K562 (cell line): Measurements from ENCODE around the gene IFI27L2. TPM values are rescaled to one million over a fixed set of nuclear protein-coding genes. Genes with fewer than 3 reads are reported as not detected.

Source experiments
- EWSR1 ChIP-seq: fragments of 450-650 bp; IDR thresholded peaks from 2 replicates; pipeline ENCODE4 v1.6.1; 2018; ENCODE audit warnings: borderline replicate concordance, mild to moderate bottlenecking, low read depth, moderate library complexity; ENCODE audit not compliant: partially characterized antibody
- FOSL1 ChIP-seq: fragments of 200-800 bp; sonication (Bioruptor generic); conservative IDR thresholded peaks from 2 replicates; pipeline ENCODE4 v1.6.1; 2016; ENCODE audit warnings: missing genetic modification characterization, missing compliant biosample characterization
- HIVEP1 ChIP-seq: fragments of 250-450 bp; sonication (Bioruptor Pico); IDR thresholded peaks from 2 replicates; pipeline ENCODE4 v1.4.0; 2020; ENCODE audit warnings: mild to moderate bottlenecking
- HNRNPUL1 ChIP-seq: fragments of 200-400 bp; formaldehyde crosslinking; IDR thresholded peaks from 2 replicates; pipeline ENCODE4 v1.6.1; 2017; ENCODE audit warnings: low read length
- IRF1 ChIP-seq: sonication (generic); formaldehyde crosslinking; IDR thresholded peaks from 2 replicates; pipeline ENCODE4 v1.8.0; 2022; ENCODE audit warnings: missing genetic modification reagents, mild to moderate bottlenecking, borderline replicate concordance
- LARP7 ChIP-seq: fragments of 450-650 bp; IDR thresholded peaks from 2 replicates; pipeline ENCODE4 v1.6.1; 2016
- MAFK ChIP-seq: IDR thresholded peaks from 2 replicates; pipeline ENCODE4 v1.6.1; 2011; ENCODE audit warnings: low read length, improper control_type of control experiment
- NCOR1 ChIP-seq: fragments of 450-650 bp; IDR thresholded peaks from 2 replicates; pipeline ENCODE4 v1.6.1; 2016; ENCODE audit warnings: mild to moderate bottlenecking, moderate library complexity
- SRSF1 ChIP-seq: fragments of 200-400 bp; formaldehyde crosslinking; IDR thresholded peaks from 2 replicates; pipeline ENCODE4 v1.6.1; 2017; ENCODE audit warnings: mild to moderate bottlenecking, low read depth, low read length, moderate library complexity
- STAT5B ChIP-seq: fragments of 250-450 bp; sonication (Bioruptor Pico); IDR thresholded peaks from 2 replicates; pipeline ENCODE4 v1.8.0; 2021; ENCODE audit warnings: mild to moderate bottlenecking, inconsistent platforms
- TAF7 ChIP-seq: fragments of 450-650 bp; IDR thresholded peaks from 2 replicates; pipeline ENCODE4 v1.6.1; 2016; ENCODE audit warnings: missing genetic modification characterization, missing compliant biosample characterization
- TEAD1 ChIP-seq, 2 experiments: fragments of 450-650 bp in 1 of 2; sonication (generic) in 1 of 2; formaldehyde crosslinking; IDR thresholded peaks; 2 replicates each; pipeline versions ENCODE4 v1.4.0 to v1.8.0; 2020 to 2022; ENCODE audit warnings: mild to moderate bottlenecking in 2 of 2, missing genetic modification reagents in 1 of 2
- ZBTB2 ChIP-seq: fragments of 450-650 bp; IDR thresholded peaks from 2 replicates; pipeline ENCODE4 v1.6.1; 2016; ENCODE audit warnings: antibody characterized with exemption
- ZBTB26 ChIP-seq: fragments of 450-650 bp; formaldehyde crosslinking; IDR thresholded peaks from 2 replicates; pipeline ENCODE4 v1.4.0; 2022; ENCODE audit warnings: missing genetic modification characterization
- ZBTB43 ChIP-seq: sonication (generic); formaldehyde crosslinking; IDR thresholded peaks from 2 replicates; pipeline ENCODE4 v1.8.0; 2023; ENCODE audit warnings: mild to moderate bottlenecking, missing genetic modification reagents
- ZKSCAN1 ChIP-seq: fragments of 150-350 bp; IDR thresholded peaks from 2 replicates; pipeline ENCODE4 v1.6.1; 2016; ENCODE audit warnings: low read depth, low read length
- ZNF253 ChIP-seq: fragments of 250-450 bp; sonication (Bioruptor Pico); conservative IDR thresholded peaks from 2 replicates; pipeline ENCODE4 v1.6.1; 2021; ENCODE audit warnings: mild to moderate bottlenecking
- ZNF395 ChIP-seq: fragments of 200-800 bp; sonication (Bioruptor generic); IDR thresholded peaks from 2 replicates; pipeline ENCODE4 v1.6.1; 2017; ENCODE audit warnings: missing genetic modification characterization, missing compliant biosample characterization
- ZNF444 ChIP-seq: fragments of 250-450 bp; sonication (Bioruptor Pico); IDR thresholded peaks from 2 replicates; pipeline ENCODE4 v1.4.0; 2020; ENCODE audit warnings: mild to moderate bottlenecking, moderate library complexity
- ZNF584 ChIP-seq: fragments of 200-800 bp; sonication (Bioruptor generic); IDR thresholded peaks from 2 replicates; pipeline ENCODE4 v1.6.1; 2016; ENCODE audit warnings: low read depth, mild to moderate bottlenecking, missing genetic modification characterization, missing compliant biosample characterization
- ZNF77 ChIP-seq: fragments of 250-450 bp; sonication (Bioruptor Pico); IDR thresholded peaks from 2 replicates; pipeline ENCODE4 v1.5.0; 2020
- polyA plus RNA-seq, 8 experiments: library from polyadenylated mRNA; depleted of rRNA in 4 of 8; stranded (reverse) in 5 of 8; unstranded in 3 of 8; fragments of >200 nt; fragmentation: Nextera tagmentation in 2 of 8; fragmentation: Illumina TruSeq in 1 of 8; extraction: Ambion mirVana in 2 of 8; extraction: Trizol in 1 of 8; gene quantifications; 2 replicates each; pipeline versions ENCODE4 v1.2.1 to v1.2.3, GENCODE V29; 2011 to 2014; ENCODE audit warnings: inconsistent platforms in 1 of 8, missing spikeins in 1 of 8
- total RNA-seq, 7 experiments: library from RNA; depleted of rRNA in 6 of 7; stranded (reverse); fragments of >200 nt in 6 of 7; fragmentation: Illumina TruSeq in 2 of 7; extraction: Trizol in 2 of 7; gene quantifications; 2 replicates each; pipeline versions ENCODE4 v1.2.1 to v1.2.3, GENCODE V29; 2011 to 2021; ENCODE audit warnings: low replicate concordance in 1 of 7
- TF ChIP-seq, protein P1 (sequence below): fragments of 450-650 bp; formaldehyde crosslinking; IDR thresholded peaks from 2 replicates; pipeline ENCODE4 v1.4.0; 2022; ENCODE audit warnings: mild to moderate bottlenecking, moderate library complexity

The IFI27L2 gene
- total and polyA plus RNA-seq, 9 of the 15 experiments (the other 6 are each of a cell fraction or from before 2014, with no cell fraction given) = 1.0 to 9.3 (median 4.1) TPM

DNA sequence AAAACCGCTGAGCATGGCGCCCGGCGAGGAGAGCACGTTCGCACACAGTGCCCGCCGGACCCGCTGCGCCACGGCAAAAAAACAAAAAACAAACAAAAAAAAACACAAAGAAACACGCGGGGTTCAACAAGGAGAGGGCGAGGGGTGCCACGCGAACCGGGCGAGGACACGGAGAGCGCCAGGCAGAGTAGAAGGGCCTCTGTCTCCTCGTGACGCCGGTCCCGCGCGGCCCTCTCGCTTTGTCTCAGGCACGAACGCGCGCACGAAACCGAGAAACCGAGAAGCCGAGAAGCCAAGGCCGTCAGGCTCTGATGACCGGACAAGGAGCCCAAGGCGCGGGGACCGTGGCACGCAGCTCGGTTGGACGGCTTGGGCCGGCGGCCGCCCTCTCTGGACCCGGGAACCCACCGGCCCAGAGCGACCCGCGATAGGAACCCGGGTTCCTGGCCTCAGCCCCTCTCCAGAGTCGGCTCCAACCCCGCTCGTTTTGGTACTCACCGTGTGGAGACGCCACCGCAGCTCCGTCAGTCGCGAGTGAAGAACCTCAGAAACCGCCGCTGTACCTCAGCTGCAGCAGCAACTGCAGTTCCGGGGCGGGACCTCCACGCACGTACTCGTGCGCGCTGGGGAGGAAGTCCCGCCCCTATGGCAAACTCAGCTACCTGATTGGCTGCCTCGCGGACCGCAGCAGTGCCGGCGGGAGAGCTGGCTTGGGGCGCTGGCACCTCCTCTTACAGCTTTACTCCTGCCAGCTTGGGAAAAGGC is 48.6 kb downstream of the IFI27L2 start, which contains the start of the genes DDX24 and IFI27L1 (continued):
- no peak for TF ChIP-seq FOSL1
- TF ChIP-seq ZNF395 (CRISPR knock-in tag) = no peak
- no peak for TF ChIP-seq ZBTB26 (CRISPR knock-in tag)
- TF ChIP-seq ZNF77 (CRISPR knock-in tag) = no peak
- TF ChIP-seq IRF1 (CRISPR knock-in tag) = no peak
- TF ChIP-seq STAT5B (CRISPR knock-in tag) = no peak
- no peak for TF ChIP-seq NCOR1
- TF ChIP-seq ZBTB43 = no peak
- no peak for TF ChIP-seq ZNF584 (CRISPR knock-in tag)
- no peak for TF ChIP-seq HIVEP1 (CRISPR knock-in tag)
- TF ChIP-seq TAF7 (tag) = no peak
- 0 out of 2 replicates have a peak, but pooled peaks have one; percentile 17 for TF ChIP-seq LARP7
- TF ChIP-seq ZBTB2 = no peak
- no peak for TF ChIP-seq ZKSCAN1
- TF ChIP-seq EWSR1 = no peak
- TF ChIP-seq ZNF444 (CRISPR knock-in tag) = no peak
- no peak for TF ChIP-seq HNRNPUL1
- no peak for TF ChIP-seq TEAD1 (CRISPR knock-in tag; IDR thresholded peaks at IDR 0.05)
- TF ChIP-seq, protein P1, sequence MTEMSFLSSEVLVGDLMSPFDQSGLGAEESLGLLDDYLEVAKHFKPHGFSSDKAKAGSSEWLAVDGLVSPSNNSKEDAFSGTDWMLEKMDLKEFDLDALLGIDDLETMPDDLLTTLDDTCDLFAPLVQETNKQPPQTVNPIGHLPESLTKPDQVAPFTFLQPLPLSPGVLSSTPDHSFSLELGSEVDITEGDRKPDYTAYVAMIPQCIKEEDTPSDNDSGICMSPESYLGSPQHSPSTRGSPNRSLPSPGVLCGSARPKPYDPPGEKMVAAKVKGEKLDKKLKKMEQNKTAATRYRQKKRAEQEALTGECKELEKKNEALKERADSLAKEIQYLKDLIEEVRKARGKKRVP (CRISPR knock-in tag) = no peak
- TF ChIP-seq SRSF1 = no peak
- no peak for TF ChIP-seq ZNF253 (CRISPR knock-in tag)
- no peak for TF ChIP-seq MAFK
